Activated CD4-positive, alpha-beta T cell treated with anti-CD3 and anti-CD28 coated beads, Interleukin-2, amount 10 ng/mL, durations not matched to agents 7 days and 5 days (primary cell): ENCODE data around the gene HOXA13. TPM values are rescaled to one million over a fixed set of nuclear protein-coding genes. Genes with fewer than 3 reads are reported as not detected.

Experiments
- CTCF ChIA-PET: fragments of 350-600 bp; sonication (Branson Sonifier 250); formaldehyde crosslinking; loops from one replicate; lab custom pipeline; 2021; ENCODE audit warnings: antibody characterized with exemption; lab: Charles Lee
- POLR2A ChIA-PET: fragments of 350-600 bp; sonication (Branson Sonifier 250); formaldehyde crosslinking; loops from one replicate; lab custom pipeline; 2021; ENCODE audit warnings: antibody characterized with exemption; lab: Charles Lee
- DNase-seq: peaks from one replicate; pipeline ENCODE4 v3.0.0-alpha.2; 2020
- H3K27ac Mint-ChIP-seq: one replicate; pipeline ENCODE4 v1.8.0; 2021; ENCODE audit warnings: mild to moderate bottlenecking, moderate library complexity, mixed read lengths
- H3K27me3 Mint-ChIP-seq: one replicate; pipeline ENCODE4 v1.8.0; 2021; ENCODE audit warnings: mixed read lengths
- H3K36me3 Mint-ChIP-seq: one replicate; pipeline ENCODE4 v1.8.0; 2021; ENCODE audit warnings: low read depth, mixed read lengths
- H3K4me1 Mint-ChIP-seq: one replicate; pipeline ENCODE4 v1.8.0; 2021; ENCODE audit warnings: mixed read lengths
- H3K4me3 Mint-ChIP-seq: one replicate; pipeline ENCODE4 v1.8.0; 2021; ENCODE audit warnings: mild to moderate bottlenecking, moderate library complexity, mixed read lengths
- H3K9me3 Mint-ChIP-seq: one replicate; pipeline ENCODE4 v1.8.0; 2021; ENCODE audit warnings: mixed read lengths
- total RNA-seq, 2 experiments: library from RNA; stranded (reverse); gene quantifications; one replicate each; pipeline ENCODE4 v1.2.3, GENCODE V29; 2021

The HOXA13 gene
- total RNA-seq, 2 experiments from 2014 or later, result not detected

DNA sequence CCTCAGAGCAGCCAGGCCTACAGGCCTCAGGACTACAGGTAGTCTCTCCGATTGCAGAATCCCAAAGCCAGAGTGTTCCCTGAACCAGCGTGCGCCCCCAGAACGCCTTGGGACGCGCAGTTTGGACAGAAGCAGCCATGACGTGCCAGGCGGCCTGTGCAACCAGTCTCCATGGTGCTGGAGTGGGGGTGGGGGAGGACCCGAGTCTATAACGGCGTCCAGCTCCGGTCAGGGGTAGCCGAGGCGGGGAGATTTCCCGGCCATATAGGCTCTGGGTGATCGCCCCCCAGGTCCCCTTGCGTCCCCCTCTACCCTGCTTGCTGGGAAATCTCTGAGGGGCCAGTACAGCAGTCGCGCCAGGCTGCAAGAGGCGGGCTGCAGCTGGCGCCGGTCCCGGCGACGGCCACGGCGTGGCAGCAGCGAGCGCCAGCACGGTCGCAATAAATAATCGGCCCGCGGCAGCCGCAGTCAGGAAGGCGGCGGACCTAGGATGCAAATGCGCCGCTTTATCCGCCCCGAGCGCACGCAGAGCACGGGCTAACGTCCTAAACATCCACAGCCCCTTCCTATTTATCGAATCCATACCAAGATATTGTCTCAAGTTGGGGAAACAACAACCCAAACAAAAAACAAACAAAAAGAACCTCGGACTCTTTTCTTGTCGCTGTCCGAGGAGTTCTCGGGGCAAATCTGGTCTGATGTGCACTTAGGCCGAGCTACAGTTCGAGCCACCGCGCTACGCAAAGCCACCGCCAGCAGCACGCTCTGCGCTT is 49.1 kb downstream of the HOXA13 start:
- DNase-seq, result peak; percentile 55
- Mint-ChIP-seq H3K27ac (no peak overlapping the region), H3K9me3 (no peaks in the 10 kb centered on the region), H3K27me3 (peaks cover 90% of the 10 kb centered on the region), H3K4me1 (peaks cover 27% of the 10 kb centered on the region), H3K36me3 (peaks cover 1% of the 10 kb centered on the region), H3K4me3 (peak overlapping the region; percentile 39)
- POLR2A ChIA-PET, result interaction anchor here (1.0 kb wide), 1 partner anchor 22 kb away, joined by 3 read pairs; no protein-coding TSS in a partner anchor
- CTCF ChIA-PET, result interaction anchor here (0.6 to 3.0 kb wide), 19 partner anchors 10 to 1223 kb away, joined by 3 to 11 read pairs (median 3); partner anchors contain the start of genes EVX1, HOXA11 and HOXA13

DNA sequence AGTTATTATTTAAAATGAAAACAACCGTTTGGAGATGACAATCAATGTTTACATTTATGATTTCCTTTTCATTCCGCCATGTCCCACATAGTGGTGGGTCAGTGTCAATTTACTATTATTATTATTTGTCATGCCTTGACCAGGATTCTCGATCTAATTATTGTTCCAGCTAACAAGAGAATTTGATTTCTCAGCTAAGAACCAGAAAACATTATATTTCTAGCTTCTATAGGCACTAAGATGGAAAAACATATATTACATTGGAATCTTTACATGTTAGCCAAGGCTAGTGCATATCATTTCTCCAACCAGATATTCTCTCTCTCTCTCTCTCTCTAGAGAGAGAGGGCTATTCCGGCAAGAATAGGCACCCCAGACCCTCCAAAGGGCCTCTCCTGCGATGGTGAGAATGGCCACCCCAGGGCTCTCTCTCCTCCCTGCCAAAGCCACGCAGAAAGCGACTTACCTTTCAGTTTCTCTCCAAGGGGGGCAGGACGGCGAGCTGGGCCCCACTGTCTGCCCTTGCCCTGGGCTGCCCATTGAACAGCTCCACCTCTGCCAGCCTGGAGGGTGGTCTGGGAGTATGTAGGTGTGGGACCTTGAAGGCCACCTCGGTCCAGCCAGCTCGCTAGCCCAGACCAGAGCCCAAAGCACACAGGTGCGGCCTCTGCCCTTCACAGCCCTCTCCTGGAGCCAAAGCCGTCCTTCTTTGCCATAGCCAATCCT is 49.9 kb downstream of the HOXA13 start:
- Mint-ChIP-seq H3K4me3 (no peak overlapping the region), H3K36me3 (no peaks in the 10 kb centered on the region), H3K27ac (no peak overlapping the region), H3K4me1 (peaks cover 27% of the 10 kb centered on the region), H3K9me3 (no peaks in the 10 kb centered on the region), H3K27me3 (peaks cover 83% of the 10 kb centered on the region)
- DNase-seq, result no peak
- ChIA-PET CTCF (interaction anchor here (0.6 to 3.0 kb wide), 18 partner anchors 10 to 1222 kb away, joined by 3 to 11 read pairs (median 4); partner anchors contain the start of genes EVX1, HOXA11 and HOXA13), POLR2A (no interaction called here)

DNA sequence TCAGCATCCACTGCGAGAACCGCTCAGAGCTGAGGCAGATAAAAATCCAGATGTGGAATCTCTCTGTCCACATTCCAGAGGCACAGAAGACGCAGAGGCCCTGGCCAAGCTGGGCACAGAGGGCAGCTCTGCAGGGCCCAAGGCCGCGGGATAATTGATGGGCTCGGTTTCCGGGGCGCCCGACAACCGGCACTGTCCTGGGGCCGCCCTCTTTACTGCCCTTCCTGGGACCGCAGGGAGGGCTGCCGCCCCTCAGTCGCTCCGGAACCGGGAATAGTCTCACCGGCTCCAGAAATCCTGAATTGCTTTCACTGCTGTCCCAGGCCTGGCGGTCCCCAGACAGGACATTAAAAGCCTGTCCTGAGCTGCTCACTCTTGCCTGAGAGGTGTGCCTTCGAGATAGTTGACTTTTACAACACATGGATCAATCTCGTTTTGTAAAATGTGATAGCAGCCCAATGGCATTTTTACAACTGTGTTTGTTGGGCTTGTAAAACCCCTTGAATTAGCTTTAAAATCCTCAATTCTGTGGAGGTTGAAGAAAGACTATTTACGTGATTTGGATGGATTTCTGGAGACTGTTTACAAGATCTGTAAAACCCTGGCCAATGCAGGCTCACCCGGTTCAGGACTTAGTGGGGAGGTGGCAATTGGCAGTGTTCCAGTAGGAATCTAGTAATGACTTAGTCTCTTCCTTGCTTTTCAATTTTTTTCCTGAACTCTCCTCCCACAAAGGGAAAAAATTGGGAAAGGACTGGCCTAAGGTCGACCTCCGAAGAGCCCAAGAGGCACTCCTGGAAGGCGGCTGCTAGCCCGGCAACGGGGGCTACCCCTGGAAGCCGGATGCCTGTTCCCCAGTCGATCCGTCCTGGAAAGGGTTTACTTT is 50.9 kb downstream of the HOXA13 start:
- ChIA-PET CTCF (interaction anchor here (1.0 to 2.4 kb wide), 6 partner anchors 9 to 51 kb away, joined by 3 to 10 read pairs (median 4); no protein-coding TSS in a partner anchor), POLR2A (interaction anchor here (0.6 kb wide), 1 partner anchor 101 kb away, joined by 3 read pairs; no protein-coding TSS in a partner anchor)
- peaks cover 24% of the 10 kb centered on the region for H3K4me1 Mint-ChIP-seq
- H3K9me3 Mint-ChIP-seq, result no peaks in the 10 kb centered on the region
- no peak overlapping the region for H3K27ac Mint-ChIP-seq
- H3K4me3 Mint-ChIP-seq, result no peak overlapping the region
- H3K36me3 Mint-ChIP-seq, result no peaks in the 10 kb centered on the region
- no peak for DNase-seq
- peaks cover 73% of the 10 kb centered on the region for H3K27me3 Mint-ChIP-seq

DNA sequence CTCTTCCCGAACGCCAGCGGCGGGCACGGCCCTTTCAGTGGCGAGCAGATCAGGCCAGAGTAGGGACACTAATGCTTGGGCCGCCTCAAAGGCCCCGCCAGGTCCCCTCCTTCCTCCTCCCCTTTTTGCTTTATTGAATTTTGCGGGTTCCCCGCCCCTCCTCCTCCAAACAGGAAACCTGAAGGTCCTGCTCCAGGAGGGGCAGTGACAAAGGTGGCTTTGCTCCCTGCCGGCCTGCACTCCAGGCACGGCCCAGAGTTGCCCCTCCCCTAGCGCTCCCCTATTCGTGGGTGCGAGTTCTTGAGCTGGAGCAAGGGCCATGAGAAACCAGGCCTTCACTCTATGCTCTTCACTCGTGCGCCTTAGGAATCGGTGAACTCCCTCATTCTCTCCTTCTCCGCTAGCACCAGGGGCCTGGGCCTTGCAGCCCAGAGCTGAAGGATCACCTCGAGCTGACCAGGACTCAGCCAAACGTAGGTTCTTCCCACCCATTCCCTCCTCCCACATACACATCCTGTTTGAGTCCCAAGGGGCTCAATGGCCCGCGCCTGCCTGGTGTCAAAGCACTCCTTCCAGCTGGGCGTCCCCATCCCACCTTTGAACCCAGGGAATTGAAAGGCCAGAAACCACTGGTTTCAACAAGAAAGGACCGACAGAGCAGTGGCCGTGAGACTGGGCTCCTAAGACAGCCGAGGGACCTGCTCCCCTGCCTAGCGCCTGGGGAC is 51.7 kb downstream of the HOXA13 start:
- no peak for DNase-seq
- Mint-ChIP-seq H3K4me1 (peaks cover 24% of the 10 kb centered on the region), H3K27me3 (peaks cover 65% of the 10 kb centered on the region), H3K9me3 (no peaks in the 10 kb centered on the region), H3K27ac (no peak overlapping the region), H3K4me3 (no peak overlapping the region), H3K36me3 (no peaks in the 10 kb centered on the region)
- ChIA-PET CTCF (interaction anchor here (1.0 to 2.1 kb wide), 4 partner anchors 13 to 50 kb away, joined by 3 to 10 read pairs (median 3); no protein-coding TSS in a partner anchor), POLR2A (no interaction called here)

DNA sequence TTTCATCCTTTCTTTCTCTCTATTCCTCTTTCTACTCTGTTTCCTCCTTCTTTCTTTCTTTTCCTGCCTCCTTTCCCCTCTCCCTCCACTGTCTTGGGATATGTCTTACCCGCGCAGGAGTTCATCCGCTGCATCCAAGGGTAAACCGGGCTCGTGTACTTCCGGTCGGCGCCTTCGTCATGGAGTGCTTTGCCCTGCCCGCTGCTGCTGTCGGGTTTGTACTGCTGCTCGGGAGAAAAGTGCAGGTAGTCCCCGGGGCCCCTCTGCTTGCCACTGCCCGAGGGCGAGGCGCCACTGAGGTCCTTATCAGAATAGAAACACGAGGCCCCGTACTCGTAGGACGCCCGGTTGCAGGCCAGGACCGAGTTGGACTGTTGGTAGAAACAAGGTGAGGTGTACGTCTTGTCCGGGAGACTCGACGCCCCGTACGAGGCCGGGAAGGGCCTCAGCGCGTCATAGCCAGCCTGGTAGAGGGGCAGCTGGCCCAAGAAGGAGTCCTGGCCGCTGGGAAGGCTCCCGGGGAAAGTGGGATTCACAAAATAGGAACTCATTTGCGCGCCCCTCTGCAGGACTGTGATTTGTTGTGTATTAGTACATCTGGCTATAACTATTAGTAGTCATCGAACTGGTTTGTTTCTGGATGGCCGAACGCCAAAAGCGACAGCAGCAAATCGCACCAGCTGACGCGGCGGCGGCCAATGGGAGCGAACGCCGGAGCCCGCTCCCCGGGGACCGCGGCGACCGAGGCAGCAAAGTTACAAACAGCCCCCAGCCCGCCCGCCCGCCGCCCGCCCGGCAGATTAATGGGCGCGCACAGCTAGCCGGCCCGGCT is 52.5 kb downstream of the HOXA13 start, which contains the start of gene HOXA6:
Gene HOXA6 (minus strand): TSS at position 576 of the 832 bp plus-strand sequence. CDS start 25 bp downstream, at position 551.
- Mint-ChIP-seq H3K27me3 (peaks cover 62% of the 10 kb centered on the region), H3K4me3 (no peak within 1 kb of the TSS), H3K9me3 (no peaks in the 10 kb centered on the region), H3K4me1 (peaks cover 24% of the 10 kb centered on the region), H3K27ac (peak within 1 kb of the TSS; percentile 22), H3K36me3 (no peaks in the 10 kb centered on the region)
- ChIA-PET POLR2A (no interaction called here), CTCF (interaction anchor here (1.0 to 1.1 kb wide), 3 partner anchors 47 to 49 kb away, joined by 3 read pairs; no protein-coding TSS in a partner anchor)
- no peak for DNase-seq

DNA sequence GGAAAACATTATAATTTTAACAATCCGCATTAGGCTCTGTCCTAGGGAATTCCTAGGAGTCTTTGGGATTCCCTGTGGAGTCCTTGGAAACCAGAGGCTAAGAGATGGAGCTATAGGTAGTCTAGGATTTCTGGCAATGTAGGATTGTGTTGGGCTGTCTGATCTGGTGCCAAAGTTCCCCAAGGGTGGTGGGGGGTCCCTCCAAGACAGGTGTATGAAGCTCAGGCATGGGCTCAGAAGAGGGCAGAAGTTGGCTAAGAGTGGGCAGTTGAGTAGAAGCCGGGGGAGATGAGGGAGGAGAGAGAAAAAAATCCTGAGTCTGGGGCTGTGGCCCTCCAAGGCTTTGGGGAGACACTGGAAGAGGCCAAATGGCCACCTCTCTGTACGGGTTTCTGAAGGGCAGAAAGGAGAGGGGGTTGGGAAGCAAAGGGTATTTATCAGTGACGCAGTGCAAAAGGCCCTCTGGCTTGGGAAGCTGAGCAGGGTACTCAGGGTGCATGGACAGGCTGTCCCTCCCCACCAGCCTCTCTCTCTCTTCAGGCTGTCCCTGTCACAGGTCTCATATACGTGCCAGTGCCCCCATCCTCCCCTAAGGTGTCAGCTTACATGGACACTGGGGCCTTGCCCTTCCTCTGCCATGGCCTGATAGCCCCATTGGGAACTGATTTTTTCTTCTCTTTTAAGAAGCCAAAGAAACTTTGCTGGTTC is 53.2 kb downstream of the HOXA13 start:
- Mint-ChIP-seq H3K27ac (no peak overlapping the region), H3K27me3 (peaks cover 55% of the 10 kb centered on the region), H3K4me3 (no peak overlapping the region), H3K36me3 (no peaks in the 10 kb centered on the region), H3K4me1 (peaks cover 19% of the 10 kb centered on the region), H3K9me3 (no peaks in the 10 kb centered on the region)
- CTCF ChIA-PET, result interaction anchor here (0.6 to 2.1 kb wide), 3 partner anchors 15 to 235 kb away, joined by 3 to 5 read pairs (median 3); no protein-coding TSS in a partner anchor
- no peak for DNase-seq
- POLR2A ChIA-PET, result no interaction called here

DNA sequence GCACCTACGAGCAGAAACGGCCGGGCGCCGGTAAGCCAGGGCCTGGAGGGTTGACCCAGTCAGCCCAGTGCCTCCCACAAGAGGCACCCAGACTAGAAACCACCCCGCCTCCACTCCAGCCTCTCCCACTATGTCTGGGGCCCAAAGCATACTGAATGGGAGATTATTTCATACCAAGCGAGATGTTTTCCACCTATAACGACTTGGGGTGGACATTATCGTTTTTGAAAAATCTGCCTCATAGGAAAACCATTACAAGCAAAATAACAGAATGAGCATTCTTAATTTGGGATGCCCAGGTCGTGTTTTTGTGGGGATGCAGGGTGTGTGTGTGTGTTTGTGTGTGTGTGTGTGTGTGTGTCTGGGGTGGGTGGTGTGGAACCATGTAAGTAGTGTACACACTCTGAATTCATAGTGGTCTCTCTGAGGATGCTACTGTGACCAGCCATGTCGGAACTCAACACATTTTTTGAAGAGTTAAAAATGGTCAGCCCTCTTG is 53.9 kb downstream of the HOXA13 start:
- no peak overlapping the region for H3K27ac Mint-ChIP-seq
- no peaks in the 10 kb centered on the region for H3K9me3 Mint-ChIP-seq
- H3K27me3 Mint-ChIP-seq, result peaks cover 51% of the 10 kb centered on the region
- no peaks in the 10 kb centered on the region for H3K36me3 Mint-ChIP-seq
- DNase-seq, result no peak
- ChIA-PET POLR2A (no interaction called here), CTCF (interaction anchor here (0.6 to 2.1 kb wide), 5 partner anchors 14 to 235 kb away, joined by 3 to 5 read pairs (median 3); no protein-coding TSS in a partner anchor)
- H3K4me1 Mint-ChIP-seq, result peaks cover 12% of the 10 kb centered on the region
- H3K4me3 Mint-ChIP-seq, result no peak overlapping the region

DNA sequence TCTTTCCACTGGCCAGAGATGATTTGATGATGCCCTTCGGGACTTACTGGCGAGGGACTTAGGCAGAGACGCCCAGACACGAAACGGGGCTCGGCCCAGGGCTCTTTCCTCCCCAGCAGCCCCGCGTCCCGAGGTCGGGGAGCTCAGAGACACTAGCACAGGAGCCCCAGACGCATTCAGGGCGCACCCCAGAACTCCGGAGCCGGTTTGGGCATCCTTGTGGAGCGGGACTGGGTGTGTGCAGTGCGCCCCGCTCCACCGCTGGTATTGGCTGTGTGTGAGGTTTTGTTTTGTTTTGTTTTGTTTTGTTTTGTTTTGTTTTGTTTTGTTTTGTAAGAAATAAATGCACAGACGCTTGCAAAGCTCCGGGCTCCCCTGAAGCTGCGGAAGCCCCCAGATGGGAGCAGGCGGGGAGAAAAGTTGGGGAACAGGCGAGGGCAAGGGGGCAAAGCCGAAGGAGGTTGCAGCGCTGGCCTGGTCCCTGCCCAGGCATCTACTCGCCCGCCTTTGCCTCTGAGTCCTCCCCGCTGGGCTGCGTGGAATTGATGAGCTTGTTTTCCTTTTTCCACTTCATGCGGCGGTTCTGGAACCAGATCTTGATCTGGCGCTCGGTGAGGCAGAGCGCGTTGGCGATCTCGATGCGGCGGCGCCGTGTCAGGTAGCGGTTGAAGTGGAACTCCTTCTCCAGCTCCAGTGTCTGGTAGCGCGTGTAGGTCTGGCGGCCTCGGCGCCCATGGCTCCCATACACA is 54.6 kb downstream of the HOXA13 start:
- peaks cover 45% of the 10 kb centered on the region for H3K27me3 Mint-ChIP-seq
- ChIA-PET CTCF (interaction anchor here (1.0 to 2.1 kb wide), 3 partner anchors 14 to 42 kb away, joined by 3 to 5 read pairs (median 3); no protein-coding TSS in a partner anchor), POLR2A (no interaction called here)
- no peak overlapping the region for H3K27ac Mint-ChIP-seq
- H3K4me1 Mint-ChIP-seq, result peaks cover 7% of the 10 kb centered on the region
- DNase-seq, result no peak
- H3K36me3 Mint-ChIP-seq, result no peaks in the 10 kb centered on the region
- no peaks in the 10 kb centered on the region for H3K9me3 Mint-ChIP-seq
- H3K4me3 Mint-ChIP-seq, result no peak overlapping the region

DNA sequence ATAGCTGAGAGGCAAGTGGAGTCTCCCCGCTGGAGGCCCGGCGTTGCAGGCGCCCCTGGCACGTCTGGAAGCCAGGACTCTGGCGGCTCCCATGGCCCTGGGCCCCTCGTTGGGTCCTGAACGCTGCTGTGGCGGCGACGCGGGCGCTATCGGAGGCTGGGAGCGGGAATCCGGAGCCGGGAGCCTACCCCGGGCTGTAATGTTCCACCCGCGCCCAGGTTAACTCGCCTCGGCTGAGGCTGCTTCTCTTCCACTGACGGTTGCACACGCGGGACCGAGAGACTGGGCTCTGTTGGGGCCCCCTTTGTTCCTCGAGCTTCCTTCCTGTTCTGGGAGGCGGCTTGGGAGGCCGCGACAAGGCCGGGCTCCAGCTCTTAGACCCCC is 55.1 kb downstream of the HOXA13 start:
- Mint-ChIP-seq H3K4me3 (no peak overlapping the region), H3K9me3 (no peaks in the 10 kb centered on the region), H3K27me3 (peaks cover 40% of the 10 kb centered on the region), H3K4me1 (peaks cover 6% of the 10 kb centered on the region), H3K36me3 (no peaks in the 10 kb centered on the region), H3K27ac (no peak overlapping the region)
- DNase-seq, result no peak
- ChIA-PET POLR2A (no interaction called here), CTCF (interaction anchor here (1.3 to 2.1 kb wide), 2 partner anchors 13 to 16 kb away, joined by 3 to 5 read pairs; no protein-coding TSS in a partner anchor)
